Activated CD4-positive, alpha-beta T cell treated with anti-CD3 and anti-CD28 coated beads, Interleukin-2, amount 50 U/mL, for 4 hours (primary cell): ENCODE measurements around the gene GALNT18.

Experiments used
- DNase-seq, 2 experiments: peaks; one replicate each; pipeline ENCODE4 v3.0.0-alpha.2; 2020

GALNT18 gene

GRCh38 chr11:11584937-11585336 is 36.9 kb downstream of the GALNT18 start:
- DNase-seq = no peak

- DNase-seq = no peak
These were observed 37.3 kb downstream of the GALNT18 start for GRCh38 chr11:11584530-11584810.

- DNase-seq = no peak
These were observed 37.8 kb downstream of the GALNT18 start for GRCh38 chr11:11583801-11584529.

GRCh38 chr11:11582011-11582701 is 39.6 kb downstream of the GALNT18 start:
- no peak for DNase-seq

GRCh38 chr11:11581481-11581880 is 40.3 kb downstream of the GALNT18 start:
- no peak for DNase-seq

GRCh38 chr11:11580841-11581411 is 40.9 kb downstream of the GALNT18 start:
- no peak for DNase-seq

GRCh38 chr11:11580012-11580411 is 41.8 kb downstream of the GALNT18 start:
- DNase-seq = no peak

GRCh38 chr11:11579012-11579988 is 42.5 kb downstream of the GALNT18 start:
- no peak for DNase-seq

GRCh38 chr11:11577932-11578911 is 43.6 kb downstream of the GALNT18 start:
- DNase-seq = no peak

- DNase-seq = no peak
These were observed 44.5 kb downstream of the GALNT18 start for GRCh38 chr11:11577251-11577855.

GRCh38 chr11:11574373-11575287 is 47.2 kb downstream of the GALNT18 start:
- DNase-seq = no peak

- DNase-seq = no peak
These were observed 49.4 kb downstream of the GALNT18 start for GRCh38 chr11:11572386-11572785.

GRCh38 chr11:11571893-11572292 is 49.9 kb downstream of the GALNT18 start:
- no peak for DNase-seq

- no peak for DNase-seq
These were observed 51.0 kb downstream of the GALNT18 start for GRCh38 chr11:11570823-11571222.

GRCh38 chr11:11569936-11570491 is 51.8 kb downstream of the GALNT18 start:
- DNase-seq = no peak

- DNase-seq = no peak
These were observed 53.1 kb downstream of the GALNT18 start for GRCh38 chr11:11568651-11569229.

- DNase-seq = no peak
These were observed 53.7 kb downstream of the GALNT18 start for GRCh38 chr11:11567936-11568650.

- DNase-seq = no peak
These were observed 56.2 kb downstream of the GALNT18 start for GRCh38 chr11:11565636-11566035.
